Stomach smooth muscle (tissue), 2 donors: Measurements from ENCODE around the gene FGFR2.
"Not testable (repeated sequence)": the region's sequence is repeated elsewhere in the genome, so short reads cannot be mapped to it uniquely, and the experiment has no call there.

ENCODE experiments used
- H3K27ac ChIP-seq: one replicate; pipeline ENCODE4 v1.7.0; 2013; ENCODE audit warnings: mild to moderate bottlenecking, low read length, inconsistent platforms
- H3K27me3 ChIP-seq, 2 donors: one replicate each; pipeline ENCODE4 v1.7.0; 2013; ENCODE audit warnings: low read length in 2 of 2; ENCODE audit not compliant: insufficient read depth in 2 of 2, control insufficient read depth in 1 of 2
- H3K36me3 ChIP-seq, 2 donors: one replicate each; pipeline ENCODE4 v1.7.0; 2013; ENCODE audit warnings: low read length in 2 of 2; ENCODE audit not compliant: control insufficient read depth in 2 of 2, insufficient read depth in 2 of 2
- H3K4me1 ChIP-seq: one replicate; pipeline ENCODE4 v1.7.0; 2013; ENCODE audit warnings: low read length; ENCODE audit not compliant: control insufficient read depth, insufficient read depth
- H3K4me3 ChIP-seq, 2 donors: one replicate each; pipeline ENCODE4 v1.7.0; 2013; ENCODE audit warnings: low read length in 2 of 2
- H3K9ac ChIP-seq, 2 donors: one replicate each; pipeline ENCODE4 v1.7.0; 2013; ENCODE audit warnings: low read length in 2 of 2, mild to moderate bottlenecking in 1 of 2
- H3K9me3 ChIP-seq, 2 donors: one replicate each; pipeline ENCODE4 v1.7.0; 2013; ENCODE audit warnings: low read length in 2 of 2; ENCODE audit not compliant: control insufficient read depth in 2 of 2
- donor health status: healthy.
- donor health status: Pancreatic carcinoma.

Gene FGFR2

DNA sequence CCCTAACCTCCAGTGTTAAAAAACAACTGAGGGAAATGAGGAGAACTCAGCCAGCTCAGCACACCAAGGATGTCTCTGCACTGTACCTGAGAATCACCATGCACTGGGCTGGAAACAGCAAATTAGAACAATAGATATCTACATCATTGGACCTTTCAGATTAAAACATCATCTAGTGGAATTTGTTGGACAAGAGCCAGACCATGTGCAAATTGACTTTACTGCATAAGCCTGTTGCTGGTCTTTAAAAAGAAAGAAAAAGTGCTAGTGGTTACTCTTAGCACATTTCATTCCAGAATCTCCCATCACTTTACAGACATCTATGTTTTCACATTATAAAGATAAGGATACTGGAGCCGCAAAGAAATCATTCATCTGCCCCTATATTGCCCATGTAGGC lies 75.4 kb downstream of the FGFR2 start:
- Histone ChIP-seq H3K27ac (peak overlapping the region; percentile 71), H3K9me3 (no peaks in the 10 kb centered on the region), H3K4me1 (peaks cover 34% of the 10 kb centered on the region), H3K9ac (no peak overlapping the region), H3K27me3 (no peaks in the 10 kb centered on the region), H3K4me3 (no peak overlapping the region), H3K36me3 (no peaks in the 10 kb centered on the region)

DNA sequence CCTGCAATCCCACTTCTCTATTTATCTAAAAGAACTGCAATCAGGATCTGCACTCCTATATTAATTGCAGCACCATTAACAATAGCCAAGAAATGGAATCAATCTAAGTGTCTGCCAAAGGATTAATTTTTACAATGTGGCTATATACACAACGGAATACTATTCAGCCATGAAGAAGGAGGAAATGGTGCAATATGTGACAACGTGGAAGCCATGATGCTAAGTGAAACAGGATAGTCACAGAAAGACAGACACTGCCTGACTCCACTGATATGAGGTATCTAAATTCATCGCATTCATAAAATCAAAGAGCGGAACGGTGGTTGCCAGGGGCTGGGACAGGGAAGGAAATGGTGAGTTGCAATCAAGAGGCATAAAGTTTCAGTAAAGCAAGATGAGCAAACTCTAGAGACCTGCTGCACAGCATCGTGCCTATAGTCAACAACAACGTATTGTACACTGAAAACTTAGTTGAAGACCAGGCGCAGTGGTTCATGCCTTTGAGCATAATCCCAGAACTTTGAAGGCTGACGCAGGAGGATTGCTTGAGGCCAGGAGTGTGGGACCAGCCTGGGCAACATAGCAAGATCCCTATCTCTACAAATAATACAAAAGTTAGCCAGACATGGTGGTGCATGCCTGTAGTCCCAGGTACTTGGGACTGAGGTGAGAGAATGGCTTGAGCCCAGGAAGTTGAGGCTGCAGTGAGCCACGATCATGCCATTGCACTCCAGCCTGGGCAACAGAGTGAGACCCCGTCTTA lies 76.3 kb downstream of the FGFR2 start:
- Histone ChIP-seq H3K4me3 (no peak overlapping the region), H3K27ac (no peak overlapping the region), H3K4me1 (peaks cover 29% of the 10 kb centered on the region), H3K9ac (no peak overlapping the region), H3K36me3 (peaks cover 0 to 2% of the 10 kb centered on the region in 2 donors), H3K9me3 (no peaks in the 10 kb centered on the region), H3K27me3 (no peaks in the 10 kb centered on the region)

DNA sequence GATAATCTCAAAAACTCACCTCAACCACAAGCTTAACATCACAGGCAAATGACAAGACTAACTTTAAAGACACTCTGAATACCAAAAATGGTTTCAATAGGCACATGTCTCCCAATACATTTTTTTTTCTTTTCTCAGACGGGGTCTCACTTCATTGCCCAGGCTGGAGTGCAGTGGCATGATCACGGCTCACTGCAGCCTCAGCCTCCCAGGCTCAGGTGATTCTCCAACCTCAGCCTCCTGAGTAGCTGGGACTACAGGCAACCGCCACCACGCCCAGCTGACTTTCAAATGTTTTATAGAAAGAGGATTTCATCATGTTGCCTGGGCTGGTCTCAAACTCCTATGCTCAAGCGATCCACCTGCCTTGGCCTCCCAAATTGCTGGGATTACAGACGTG lies 77.7 kb downstream of the FGFR2 start:
- H3K27ac ChIP-seq, H3K9me3 ChIP-seq, H3K36me3 ChIP-seq, H3K4me3 ChIP-seq, H3K9ac ChIP-seq, H3K27me3 ChIP-seq: not testable (repeated sequence)
- peaks cover 24% of the 10 kb centered on the region for H3K4me1 ChIP-seq

DNA sequence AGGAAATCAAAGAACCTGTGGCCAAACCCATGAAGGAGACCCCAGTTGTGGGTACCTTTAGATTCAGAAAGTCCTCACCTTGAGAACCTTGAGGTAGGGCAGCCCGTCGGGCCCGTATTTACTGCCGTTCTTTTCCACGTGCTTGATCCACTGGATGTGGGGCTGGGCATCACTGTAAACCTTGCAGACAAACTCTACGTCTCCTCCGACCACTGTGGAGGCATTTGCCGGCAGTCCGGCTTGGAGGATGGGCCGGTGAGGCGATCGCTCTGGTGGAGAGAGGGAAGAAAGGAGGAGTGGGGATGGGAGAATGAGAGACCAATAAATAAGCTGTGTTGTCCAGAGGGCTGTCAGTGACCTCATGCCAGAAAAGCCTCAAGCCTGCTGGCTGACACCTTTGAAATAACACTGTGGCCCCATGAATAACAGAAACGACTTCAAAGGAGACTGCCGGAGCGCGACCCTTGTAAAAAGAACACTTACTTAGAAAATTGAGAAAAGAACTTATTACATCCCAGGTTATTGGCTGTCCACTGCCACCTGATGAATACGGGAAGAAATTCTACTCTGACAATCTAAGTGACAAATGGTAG lies 78.2 kb downstream of the FGFR2 start:
- no peak overlapping the region for H3K27ac ChIP-seq
- H3K27me3 ChIP-seq, result no peaks in the 10 kb centered on the region
- no peak overlapping the region for H3K9ac ChIP-seq
- no peaks in the 10 kb centered on the region for H3K9me3 ChIP-seq
- peaks cover 22% of the 10 kb centered on the region for H3K4me1 ChIP-seq
- H3K4me3 ChIP-seq, result no peak overlapping the region
- peaks cover under 1 to 3% of the 10 kb centered on the region in 2 donors for H3K36me3 ChIP-seq

DNA sequence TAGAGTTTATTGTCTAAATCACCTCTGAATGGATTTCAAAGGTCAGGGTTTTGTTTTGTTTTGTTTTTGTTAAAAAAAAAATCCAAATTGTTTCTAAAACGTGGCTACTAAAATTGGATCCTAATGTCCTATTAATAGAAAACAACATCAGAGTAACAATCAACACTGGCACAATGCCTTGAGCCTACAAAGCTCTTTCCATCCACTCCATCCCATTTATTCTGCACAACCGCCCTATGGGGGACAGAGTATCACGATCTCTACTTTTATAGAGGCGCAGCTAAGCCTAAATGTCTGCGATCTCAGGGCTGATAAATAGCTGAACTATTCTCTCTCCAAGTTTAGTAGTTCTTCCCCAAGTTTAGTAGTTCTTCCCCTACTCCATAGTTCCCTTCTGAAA lies 78.8 kb downstream of the FGFR2 start:
- Histone ChIP-seq H3K36me3 (peaks cover 4 to 7% of the 10 kb centered on the region in 2 donors), H3K27ac (no peak overlapping the region), H3K4me1 (peaks cover 16% of the 10 kb centered on the region), H3K9me3 (no peaks in the 10 kb centered on the region), H3K9ac (no peak overlapping the region), H3K27me3 (no peaks in the 10 kb centered on the region), H3K4me3 (no peak overlapping the region)

DNA sequence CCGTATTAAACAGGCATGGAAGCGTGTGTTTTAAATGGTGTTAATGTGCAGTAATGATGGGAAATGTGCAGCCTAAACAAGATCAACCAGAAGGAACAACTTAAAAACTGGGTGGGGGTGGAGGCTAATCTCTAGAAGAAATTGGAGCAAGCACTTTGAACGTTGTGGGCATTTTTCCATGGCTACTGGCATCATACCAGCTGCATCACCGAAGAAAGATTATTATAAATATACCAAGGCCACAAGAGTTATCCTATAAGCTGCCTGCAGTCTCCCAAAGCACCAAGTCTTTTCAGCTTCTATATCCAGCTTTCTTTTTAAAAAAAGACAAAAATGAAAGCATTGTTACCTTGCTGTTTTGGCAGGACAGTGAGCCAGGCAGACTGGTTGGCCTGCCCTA lies 79.9 kb downstream of the FGFR2 start:
- no peaks in the 10 kb centered on the region for H3K9me3 ChIP-seq
- H3K27ac ChIP-seq, result no peak overlapping the region
- H3K27me3 ChIP-seq, result no peaks in the 10 kb centered on the region
- no peak overlapping the region for H3K9ac ChIP-seq
- H3K4me1 ChIP-seq, result peaks cover 7% of the 10 kb centered on the region
- H3K4me3 ChIP-seq, result no peak overlapping the region
- peaks cover 7 to 10% of the 10 kb centered on the region in 2 donors for H3K36me3 ChIP-seq

DNA sequence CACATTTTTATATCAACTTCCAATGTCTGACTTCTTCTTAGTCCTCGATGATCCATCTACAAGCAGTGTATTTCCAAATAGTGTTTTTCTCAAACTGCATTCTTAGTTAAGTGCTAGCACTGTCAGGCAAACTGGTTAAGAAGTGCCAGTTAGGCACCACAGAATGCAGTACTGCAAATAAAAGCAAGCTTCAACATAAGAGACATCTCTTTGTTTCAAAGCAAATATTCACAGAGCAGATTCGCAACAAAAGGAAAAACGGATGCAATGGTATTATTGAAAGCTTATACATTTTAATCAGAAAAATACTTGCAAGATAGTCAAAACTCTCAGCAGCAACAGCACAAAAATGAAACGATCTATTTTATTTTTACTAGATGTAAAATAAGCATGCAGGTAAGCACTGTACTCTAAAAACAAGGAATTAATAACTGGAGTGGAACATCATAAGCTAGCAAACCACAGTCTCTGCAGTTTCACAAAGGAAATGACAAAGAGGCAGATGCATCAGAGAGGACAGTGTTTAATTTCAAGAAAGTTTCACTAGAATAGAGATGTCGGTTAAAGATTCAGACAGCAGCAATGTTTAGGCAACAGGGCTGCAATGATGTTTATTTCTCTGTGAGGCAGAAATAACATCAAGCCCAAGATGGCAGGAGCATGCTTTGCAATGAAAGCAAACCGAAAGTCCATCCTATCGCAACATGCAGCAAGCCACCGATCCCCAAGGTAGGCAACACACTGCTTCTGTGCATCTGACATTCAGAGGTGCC lies 82.0 kb downstream of the FGFR2 start:
- no peak overlapping the region for H3K9ac ChIP-seq
- H3K4me1 ChIP-seq, result no peaks in the 10 kb centered on the region
- peak overlapping the region in 1 of 2 donors; percentile 36 for H3K4me3 ChIP-seq
- no peak overlapping the region for H3K27ac ChIP-seq
- H3K9me3 ChIP-seq, result no peaks in the 10 kb centered on the region
- H3K36me3 ChIP-seq, result peaks cover 10 to 12% of the 10 kb centered on the region in 2 donors
- no peaks in the 10 kb centered on the region for H3K27me3 ChIP-seq

DNA sequence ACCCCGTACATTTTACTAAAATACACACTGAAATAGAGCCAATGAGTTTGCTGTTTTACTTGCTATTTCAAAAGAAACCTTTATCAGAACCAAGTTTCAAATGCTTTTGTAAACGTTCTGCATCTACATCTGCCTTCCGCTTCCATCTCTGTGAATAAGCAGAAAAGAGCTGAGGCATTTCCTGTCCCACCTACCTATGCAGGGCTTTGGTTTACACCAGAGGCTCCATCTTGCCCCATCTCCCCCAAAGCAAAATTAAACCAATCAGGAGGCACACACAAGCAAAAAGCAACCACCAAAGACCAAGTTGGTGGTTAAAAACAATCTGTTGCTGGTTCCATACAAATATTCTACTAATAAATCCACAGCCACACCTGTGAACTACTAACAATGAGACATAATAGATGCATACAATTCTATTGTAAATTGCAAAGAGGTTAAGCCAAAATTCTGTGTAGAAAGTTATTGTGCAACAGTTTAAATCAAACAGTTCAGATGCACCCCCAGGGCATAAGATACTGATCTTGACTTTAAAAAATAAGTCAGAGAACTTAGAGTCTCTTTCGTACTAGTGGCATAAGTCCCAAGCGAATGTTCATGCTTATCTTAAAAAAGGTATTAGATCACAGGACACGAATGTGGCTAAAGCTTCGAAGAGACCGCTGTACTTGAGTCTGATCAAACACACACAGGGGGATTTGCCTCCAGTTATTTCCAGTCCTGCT lies 83.9 kb downstream of the FGFR2 start:
- Histone ChIP-seq H3K9ac (no peak overlapping the region), H3K9me3 (no peaks in the 10 kb centered on the region), H3K4me3 (no peak overlapping the region), H3K27ac (no peak overlapping the region), H3K4me1 (no peaks in the 10 kb centered on the region), H3K27me3 (no peaks in the 10 kb centered on the region), H3K36me3 (peaks cover 10 to 12% of the 10 kb centered on the region in 2 donors)

DNA sequence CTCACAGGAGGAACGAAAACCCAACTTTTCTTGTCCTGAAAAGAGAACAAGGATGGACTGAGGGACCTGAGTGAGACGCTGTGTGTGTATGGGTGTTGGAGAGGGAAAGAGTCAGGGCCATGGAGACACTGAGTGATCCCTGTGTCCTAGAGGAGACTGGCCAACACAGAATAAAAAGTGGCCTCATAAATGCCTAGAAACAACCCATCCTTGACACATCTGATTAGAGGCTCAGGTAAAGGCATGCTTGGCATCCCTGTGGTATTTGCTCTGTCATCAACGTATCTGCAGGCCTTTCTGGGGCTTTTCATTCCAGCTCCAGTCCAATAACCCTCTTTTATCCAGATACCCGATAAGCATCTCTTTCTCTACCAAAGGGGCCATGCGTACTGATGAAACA lies 86.3 kb downstream of the FGFR2 start:
- H3K36me3 ChIP-seq, result peaks cover 10% of the 10 kb centered on the region in 2 donors

DNA sequence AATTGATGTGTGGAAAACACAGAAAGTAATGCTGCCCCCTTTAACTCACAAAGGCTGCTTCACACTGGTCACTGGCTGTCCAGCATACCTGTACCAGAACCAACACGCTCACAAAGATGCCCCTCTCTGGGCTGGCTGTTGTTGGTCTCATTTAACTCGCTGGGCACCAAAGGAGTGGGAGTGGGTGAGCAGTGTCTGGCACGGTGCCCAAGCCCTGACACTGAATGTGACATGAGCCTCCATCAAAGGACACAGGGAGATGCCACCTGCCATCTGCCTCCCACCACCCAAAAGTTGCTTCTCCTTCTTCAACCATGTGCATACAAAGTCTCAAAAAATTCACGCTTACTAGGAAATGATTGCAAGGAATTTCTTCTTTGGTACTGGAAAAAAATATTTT lies 86.8 kb downstream of the FGFR2 start:
- Histone ChIP-seq H3K4me1 (no peaks in the 10 kb centered on the region), H3K27me3 (no peaks in the 10 kb centered on the region), H3K9me3 (no peaks in the 10 kb centered on the region), H3K4me3 (no peak overlapping the region), H3K27ac (no peak overlapping the region), H3K36me3 (peaks cover 10% of the 10 kb centered on the region in 2 donors), H3K9ac (no peak overlapping the region)

More for the DNA sequence above, 86.3 kb downstream of the FGFR2 start:
- no peak overlapping the region for H3K9ac ChIP-seq
- H3K27ac ChIP-seq, result no peak overlapping the region
- no peak overlapping the region for H3K4me3 ChIP-seq
- no peaks in the 10 kb centered on the region for H3K9me3 ChIP-seq
- no peaks in the 10 kb centered on the region for H3K27me3 ChIP-seq
- H3K4me1 ChIP-seq, result no peaks in the 10 kb centered on the region
